Bronchial epithelial cell (primary cell): ENCODE results near the gene LRRC4C. TPM values are rescaled to one million over a fixed set of nuclear protein-coding genes. Genes with fewer than 3 reads are reported as not detected.

Experiments used
- DNase-seq: peaks from one replicate; pipeline ENCODE4 v3.0.0-alpha.2; 2010; ENCODE audit warnings: low read depth
- FAIRE-seq: peaks from 2 replicates; lab custom pipeline; 2011; peaks lifted over from hg19 to GRCh38; lab: Jason Lieb, UNC
- H3K27me3 ChIP-seq: 2 replicates; pipeline ENCODE4 v1.5.1; 2011; ENCODE audit warnings: low read length; ENCODE audit not compliant: control insufficient read depth, insufficient read depth
- H3K36me3 ChIP-seq: 2 replicates; pipeline ENCODE4 v1.5.1; 2011; ENCODE audit warnings: low read length; ENCODE audit not compliant: control insufficient read depth, insufficient read depth
- H3K4me3 ChIP-seq: 2 replicates; pipeline ENCODE4 v1.5.1; 2011; ENCODE audit warnings: mild to moderate bottlenecking, low read depth, low read length, control low read depth
- total RNA-seq: library from RNA; depleted of rRNA; stranded (reverse); fragments of >200 nt; gene quantifications from 2 replicates; pipeline ENCODE4 v1.2.1, GENCODE V29; 2014
- TF ChIP-seq, protein P1 (sequence below): IDR thresholded peaks from 2 replicates; pipeline ENCODE4 v1.5.1; 2011; ENCODE audit warnings: mild to moderate bottlenecking, moderate library complexity, low read length, control low read depth, inconsistent platforms; ENCODE audit not compliant: insufficient read depth, severe bottlenecking

LRRC4C gene
- total RNA-seq, 1 donor from 2014 or later: not detected

- H3K27me3 ChIP-seq: peaks cover 2% of the 10 kb centered on the region
- no peak overlapping the region for H3K4me3 ChIP-seq
- TF ChIP-seq, protein P1, sequence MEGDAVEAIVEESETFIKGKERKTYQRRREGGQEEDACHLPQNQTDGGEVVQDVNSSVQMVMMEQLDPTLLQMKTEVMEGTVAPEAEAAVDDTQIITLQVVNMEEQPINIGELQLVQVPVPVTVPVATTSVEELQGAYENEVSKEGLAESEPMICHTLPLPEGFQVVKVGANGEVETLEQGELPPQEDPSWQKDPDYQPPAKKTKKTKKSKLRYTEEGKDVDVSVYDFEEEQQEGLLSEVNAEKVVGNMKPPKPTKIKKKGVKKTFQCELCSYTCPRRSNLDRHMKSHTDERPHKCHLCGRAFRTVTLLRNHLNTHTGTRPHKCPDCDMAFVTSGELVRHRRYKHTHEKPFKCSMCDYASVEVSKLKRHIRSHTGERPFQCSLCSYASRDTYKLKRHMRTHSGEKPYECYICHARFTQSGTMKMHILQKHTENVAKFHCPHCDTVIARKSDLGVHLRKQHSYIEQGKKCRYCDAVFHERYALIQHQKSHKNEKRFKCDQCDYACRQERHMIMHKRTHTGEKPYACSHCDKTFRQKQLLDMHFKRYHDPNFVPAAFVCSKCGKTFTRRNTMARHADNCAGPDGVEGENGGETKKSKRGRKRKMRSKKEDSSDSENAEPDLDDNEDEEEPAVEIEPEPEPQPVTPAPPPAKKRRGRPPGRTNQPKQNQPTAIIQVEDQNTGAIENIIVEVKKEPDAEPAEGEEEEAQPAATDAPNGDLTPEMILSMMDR: no peak
- DNase-seq (peak; percentile 42), FAIRE-seq (no peak)
- no peaks in the 10 kb centered on the region for H3K36me3 ChIP-seq
These were observed 1169.3 kb downstream of the LRRC4C start for GRCh38 chr11:40290171-40290631.

GRCh38 chr11:40289370-40289769, 1170.1 kb downstream of the LRRC4C start:
- no peak for FAIRE-seq
- Histone ChIP-seq H3K27me3 (peaks cover 2% of the 10 kb centered on the region), H3K4me3 (no peak overlapping the region), H3K36me3 (no peaks in the 10 kb centered on the region)
- no peak for DNase-seq
- TF ChIP-seq, protein P1: no peak

DNA sequence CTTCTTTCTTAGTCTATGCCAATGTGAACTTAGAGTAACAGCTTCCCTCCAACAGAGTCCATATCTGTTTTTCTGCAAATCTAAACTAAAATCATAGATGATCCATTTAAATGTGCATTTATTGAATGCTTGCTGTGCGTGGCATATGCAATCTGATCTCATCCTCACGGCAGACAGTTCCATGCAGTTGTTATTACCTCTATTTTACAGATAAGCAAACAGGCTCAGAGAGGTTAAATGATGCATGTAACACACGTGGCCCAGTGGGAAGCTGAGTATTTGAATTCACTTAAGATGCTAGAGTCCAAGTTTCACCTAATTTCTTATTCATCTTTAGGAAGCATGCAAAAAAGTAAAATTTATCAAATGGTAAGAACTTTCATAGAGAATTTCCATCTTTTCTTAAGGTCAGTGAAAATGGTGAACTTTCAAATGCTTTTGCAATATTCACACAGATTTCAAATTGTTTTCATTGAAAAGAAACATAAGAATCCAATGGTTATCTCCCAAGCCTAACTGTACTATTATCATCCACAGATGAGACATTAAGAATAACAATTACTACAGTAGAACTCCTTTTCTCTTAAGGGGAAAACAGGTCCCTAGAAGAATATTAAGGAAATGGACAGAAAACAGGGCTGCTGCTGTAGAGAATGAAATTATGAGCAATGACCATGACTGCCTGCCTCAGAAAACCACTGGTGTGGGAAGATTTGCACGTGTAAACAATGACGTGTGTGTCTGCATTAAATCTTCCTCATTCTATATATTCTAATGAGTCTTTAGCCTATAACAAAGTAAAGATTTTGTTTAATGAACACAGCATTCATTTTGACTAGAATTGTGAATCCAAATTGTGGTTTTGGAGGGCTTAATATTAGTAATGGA, 1171.3 kb downstream of the LRRC4C start:
- FAIRE-seq (no peak), DNase-seq (no peak)
- Histone ChIP-seq H3K36me3 (no peaks in the 10 kb centered on the region), H3K4me3 (no peak overlapping the region), H3K27me3 (peaks cover 2% of the 10 kb centered on the region)
- TF ChIP-seq, protein P1: no peak

DNA sequence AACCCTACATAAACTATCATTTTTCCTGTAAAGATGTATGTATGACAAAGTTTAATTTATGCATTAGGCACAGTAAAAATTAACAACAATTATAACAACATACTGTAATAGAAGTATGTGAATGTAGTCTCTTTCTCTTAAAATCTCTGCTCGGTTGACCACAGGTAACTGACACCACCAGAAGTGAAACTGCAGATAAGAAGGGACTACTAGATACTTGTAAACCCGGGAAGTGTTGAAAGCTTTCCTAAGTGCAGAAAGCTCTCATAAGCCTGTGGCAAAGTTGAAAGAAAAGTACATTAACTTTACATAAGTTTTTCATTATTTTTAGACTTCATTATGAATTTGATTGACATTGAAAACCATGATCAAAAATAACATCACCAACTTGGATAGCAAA, 1173.3 kb downstream of the LRRC4C start:
- H3K36me3 ChIP-seq: no peaks in the 10 kb centered on the region
- TF ChIP-seq, protein P1: no peak
- no peak for FAIRE-seq
- no peak for DNase-seq
- no peak overlapping the region for H3K4me3 ChIP-seq
- H3K27me3 ChIP-seq: no peaks in the 10 kb centered on the region

GRCh38 chr11:40285558-40285957, 1173.9 kb downstream of the LRRC4C start:
- Histone ChIP-seq H3K4me3 (no peak overlapping the region), H3K36me3 (no peaks in the 10 kb centered on the region), H3K27me3 (no peaks in the 10 kb centered on the region)
- DNase-seq (no peak), FAIRE-seq (no peak)
- TF ChIP-seq, protein P1: no peak
